Measurements from ENCODE around the gene MYH14. TPM values are rescaled to one million over a fixed set of nuclear protein-coding genes. Genes with fewer than 3 reads are reported as not detected.

MYH14 gene
- total and polyA plus RNA-seq, 2 donors (not counting 1 experiment from before 2014, with no cell fraction given), result not detected

GRCh38 chr19:50189331-50189730 is 14.1 kb upstream of the MYH14 start:
- H3K4me1 ChIP-seq (ENCODE audit: control insufficient read depth, extremely low read depth, insufficient read depth, low read length), result no peaks in the 10 kb centered on the region
- no peaks in the 10 kb centered on the region for H3K79me2 ChIP-seq (ENCODE audit: control insufficient read depth, insufficient read depth, low read length)
- DNase-seq (ENCODE audit: low read depth in 2 of 2), result no peak
- no peak for TF ChIP-seq EZH2 (IDR thresholded peaks at IDR 0.05; ENCODE audit: low read length, missing control alignments)
- no peak for TF ChIP-seq CTCF (conservative IDR thresholded peaks at IDR 0.05 in 1 of 2, IDR thresholded peaks at IDR 0.05 in 1 of 2; ENCODE audit: low read depth in 1 of 2, low read length in 2 of 2)
- H3K4me2 ChIP-seq (ENCODE audit: extremely low read depth, insufficient read depth, low read length), result no peak overlapping the region
- H3K9ac ChIP-seq (ENCODE audit: insufficient read depth, low read length), result no peak overlapping the region
- no peak overlapping the region for H3K4me3 ChIP-seq (replicated peaks in 1 of 4; ENCODE audit: control extremely low read depth in 1 of 4, insufficient read depth in 1 of 4, low read depth in 3 of 4, low read length in 4 of 4)
- no peak overlapping the region for H3K27ac ChIP-seq (ENCODE audit: insufficient read depth, low read length)
- no peaks in the 10 kb centered on the region for H4K20me1 ChIP-seq (ENCODE audit: control insufficient read depth, extremely low read depth, insufficient read depth, low read length)
- no peaks in the 10 kb centered on the region for H3K9me3 ChIP-seq (ENCODE audit: control insufficient read depth, insufficient read depth, low read depth, low read length)
- H3K27me3 ChIP-seq (ENCODE audit: control insufficient read depth, insufficient read depth, low read length), result no peaks in the 10 kb centered on the region
- H3K36me3 ChIP-seq (ENCODE audit: control insufficient read depth, insufficient read depth, low read length), result no peaks in the 10 kb centered on the region
- no peak overlapping the region for H2AFZ ChIP-seq (ENCODE audit: low read length)

- no peak overlapping the region for H3K27ac ChIP-seq (ENCODE audit: insufficient read depth, low read length)
Measured at GRCh38 chr19:50190439-50190891, 13.0 kb upstream of the MYH14 start.

GRCh38 chr19:50191216-50191615 is 12.2 kb upstream of the MYH14 start:
- Histone ChIP-seq H4K20me1 (ENCODE audit: control insufficient read depth, extremely low read depth, insufficient read depth, low read length) (no peaks in the 10 kb centered on the region), H3K4me2 (ENCODE audit: extremely low read depth, insufficient read depth, low read length) (no peak overlapping the region), H3K79me2 (ENCODE audit: control insufficient read depth, insufficient read depth, low read length) (no peaks in the 10 kb centered on the region), H3K9ac (ENCODE audit: insufficient read depth, low read length) (no peak overlapping the region), H3K4me1 (ENCODE audit: control insufficient read depth, extremely low read depth, insufficient read depth, low read length) (no peaks in the 10 kb centered on the region), H3K36me3 (ENCODE audit: control insufficient read depth, insufficient read depth, low read length) (no peaks in the 10 kb centered on the region), H3K4me3 (replicated peaks in 1 of 4; ENCODE audit: control extremely low read depth in 1 of 4, insufficient read depth in 1 of 4, low read depth in 3 of 4, low read length in 4 of 4) (no peak overlapping the region), H2AFZ (ENCODE audit: low read length) (no peak overlapping the region), H3K27me3 (ENCODE audit: control insufficient read depth, insufficient read depth, low read length) (no peaks in the 10 kb centered on the region), H3K27ac (ENCODE audit: insufficient read depth, low read length) (no peak overlapping the region), H3K9me3 (ENCODE audit: control insufficient read depth, insufficient read depth, low read depth, low read length) (no peaks in the 10 kb centered on the region)
- TF ChIP-seq CTCF (conservative IDR thresholded peaks at IDR 0.05 in 1 of 2, IDR thresholded peaks at IDR 0.05 in 1 of 2; ENCODE audit: low read depth in 1 of 2, low read length in 2 of 2) (no peak), EZH2 (IDR thresholded peaks at IDR 0.05; ENCODE audit: low read length, missing control alignments) (no peak)
- DNase-seq (ENCODE audit: low read depth in 2 of 2), result peak in 1 of 2 donors; percentile 4

More at GRCh38 chr19:50190439-50190891, 13.0 kb upstream of the MYH14 start:
- H4K20me1 ChIP-seq (ENCODE audit: control insufficient read depth, extremely low read depth, insufficient read depth, low read length), result no peaks in the 10 kb centered on the region
- DNase-seq (ENCODE audit: low read depth in 2 of 2), result no peak
- H3K4me1 ChIP-seq (ENCODE audit: control insufficient read depth, extremely low read depth, insufficient read depth, low read length), result no peaks in the 10 kb centered on the region
- H3K9ac ChIP-seq (ENCODE audit: insufficient read depth, low read length), result no peak overlapping the region
- H2AFZ ChIP-seq (ENCODE audit: low read length), result no peak overlapping the region
- no peak overlapping the region for H3K4me3 ChIP-seq (replicated peaks in 1 of 4; ENCODE audit: control extremely low read depth in 1 of 4, insufficient read depth in 1 of 4, low read depth in 3 of 4, low read length in 4 of 4)
- no peaks in the 10 kb centered on the region for H3K79me2 ChIP-seq (ENCODE audit: control insufficient read depth, insufficient read depth, low read length)
- H3K9me3 ChIP-seq (ENCODE audit: control insufficient read depth, insufficient read depth, low read depth, low read length), result no peaks in the 10 kb centered on the region
- no peaks in the 10 kb centered on the region for H3K27me3 ChIP-seq (ENCODE audit: control insufficient read depth, insufficient read depth, low read length)
- TF ChIP-seq CTCF (conservative IDR thresholded peaks at IDR 0.05 in 1 of 2, IDR thresholded peaks at IDR 0.05 in 1 of 2; ENCODE audit: low read depth in 1 of 2, low read length in 2 of 2) (no peak), EZH2 (IDR thresholded peaks at IDR 0.05; ENCODE audit: low read length, missing control alignments) (no peak)
- H3K4me2 ChIP-seq (ENCODE audit: extremely low read depth, insufficient read depth, low read length), result no peak overlapping the region
- H3K36me3 ChIP-seq (ENCODE audit: control insufficient read depth, insufficient read depth, low read length), result no peaks in the 10 kb centered on the region
